ENCODE results near the gene ASPDH. TPM values are rescaled to one million over a fixed set of nuclear protein-coding genes. Genes with fewer than 3 reads are reported as not detected.

Gene ASPDH
- total RNA-seq, 4 donors from 2014 or later = not detected

DNA sequence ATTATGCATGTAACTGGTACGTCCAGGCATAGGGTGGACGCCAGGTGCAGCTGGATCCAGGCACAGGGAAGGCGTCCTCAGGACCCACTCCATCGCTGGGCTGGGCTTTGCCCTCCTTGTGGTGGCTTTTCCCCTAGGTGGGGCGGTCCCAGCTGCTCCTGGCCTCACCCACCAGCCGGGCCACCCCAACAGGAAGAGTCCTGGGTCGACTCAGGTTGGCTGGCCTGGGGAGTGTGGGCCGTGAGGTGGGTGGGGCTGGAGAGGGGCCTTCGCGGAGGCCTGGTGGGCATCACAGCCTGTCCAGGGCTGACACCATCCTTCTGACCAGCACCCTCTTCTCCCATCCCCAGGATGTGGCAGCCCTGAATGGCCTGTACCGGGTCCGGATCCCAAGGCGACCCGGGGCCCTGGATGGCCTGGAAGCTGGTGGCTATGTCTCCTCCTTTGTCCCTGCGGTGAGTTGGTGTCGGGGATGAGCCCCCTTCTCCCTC lies 33.9 kb downstream of the ASPDH start:
- H3K4me3 ChIP-seq = no peak overlapping the region
- TF ChIP-seq POLR2A (IDR thresholded peaks at IDR 0.05) = no peak
- TF ChIP-seq, protein P1, sequence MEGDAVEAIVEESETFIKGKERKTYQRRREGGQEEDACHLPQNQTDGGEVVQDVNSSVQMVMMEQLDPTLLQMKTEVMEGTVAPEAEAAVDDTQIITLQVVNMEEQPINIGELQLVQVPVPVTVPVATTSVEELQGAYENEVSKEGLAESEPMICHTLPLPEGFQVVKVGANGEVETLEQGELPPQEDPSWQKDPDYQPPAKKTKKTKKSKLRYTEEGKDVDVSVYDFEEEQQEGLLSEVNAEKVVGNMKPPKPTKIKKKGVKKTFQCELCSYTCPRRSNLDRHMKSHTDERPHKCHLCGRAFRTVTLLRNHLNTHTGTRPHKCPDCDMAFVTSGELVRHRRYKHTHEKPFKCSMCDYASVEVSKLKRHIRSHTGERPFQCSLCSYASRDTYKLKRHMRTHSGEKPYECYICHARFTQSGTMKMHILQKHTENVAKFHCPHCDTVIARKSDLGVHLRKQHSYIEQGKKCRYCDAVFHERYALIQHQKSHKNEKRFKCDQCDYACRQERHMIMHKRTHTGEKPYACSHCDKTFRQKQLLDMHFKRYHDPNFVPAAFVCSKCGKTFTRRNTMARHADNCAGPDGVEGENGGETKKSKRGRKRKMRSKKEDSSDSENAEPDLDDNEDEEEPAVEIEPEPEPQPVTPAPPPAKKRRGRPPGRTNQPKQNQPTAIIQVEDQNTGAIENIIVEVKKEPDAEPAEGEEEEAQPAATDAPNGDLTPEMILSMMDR (IDR thresholded peaks at IDR 0.05) = no peak
- TF ChIP-seq EP300 (IDR thresholded peaks at IDR 0.05) = no peak
- no CpG with 5 or more reads among the region's 16 CpGs for WGBS, 2 donors (ENCODE audit: low coverage in 1 of 2)

DNA sequence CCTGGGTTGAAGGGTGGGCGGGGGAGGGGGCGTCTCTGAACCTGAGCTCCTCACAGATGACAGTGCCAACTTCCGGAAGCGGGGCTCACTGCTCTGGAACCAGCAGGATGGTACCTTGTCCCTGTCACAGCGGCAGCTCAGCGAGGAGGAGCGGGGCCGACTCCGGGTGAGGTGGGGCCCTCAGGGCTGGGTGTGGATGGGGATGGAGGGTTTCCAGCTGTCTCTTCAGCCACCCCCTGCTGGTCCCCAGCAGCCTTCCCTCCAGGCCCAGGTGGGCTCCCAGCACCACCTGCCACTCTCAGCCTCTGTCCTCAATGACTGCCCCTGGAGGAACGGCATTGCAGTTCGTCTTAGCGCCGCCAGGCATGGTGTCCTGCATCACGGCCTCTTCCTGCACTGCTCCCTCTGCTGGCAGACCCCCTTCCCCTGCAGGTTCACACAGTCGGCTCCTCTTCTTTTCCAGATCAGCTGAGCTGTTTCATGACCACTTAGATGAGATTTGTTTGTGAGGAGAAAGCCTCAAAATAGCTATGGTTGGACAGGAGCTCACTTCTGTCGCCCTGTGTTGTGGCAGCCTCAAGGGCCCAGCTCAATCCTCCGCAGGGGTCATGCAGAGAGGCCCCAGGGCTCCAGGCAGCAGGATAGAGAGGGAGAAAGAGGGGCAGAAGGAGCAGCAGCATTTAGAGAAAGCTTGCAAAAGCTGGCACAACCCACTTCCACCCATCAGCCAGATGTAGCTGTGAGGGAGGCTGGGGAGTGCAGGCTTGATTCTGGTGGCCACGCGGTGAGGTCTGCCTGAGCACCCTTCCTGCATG lies 34.6 kb downstream of the ASPDH start:
- peaks cover 0 to 61% of the 10 kb centered on the region in 2 donors for H3K36me3 ChIP-seq

More for the DNA sequence above, 33.9 kb downstream of the ASPDH start:
- no peaks in the 10 kb centered on the region for H3K27me3 ChIP-seq
- peaks cover 0 to 68% of the 10 kb centered on the region in 2 donors for H3K36me3 ChIP-seq
- ATAC-seq = no peak
- no peaks in the 10 kb centered on the region for H3K9me3 ChIP-seq
- H3K27ac ChIP-seq = no peak overlapping the region
- peaks cover 0 to 27% (median 13%) of the 10 kb centered on the region in 3 donors for H3K4me1 ChIP-seq

DNA sequence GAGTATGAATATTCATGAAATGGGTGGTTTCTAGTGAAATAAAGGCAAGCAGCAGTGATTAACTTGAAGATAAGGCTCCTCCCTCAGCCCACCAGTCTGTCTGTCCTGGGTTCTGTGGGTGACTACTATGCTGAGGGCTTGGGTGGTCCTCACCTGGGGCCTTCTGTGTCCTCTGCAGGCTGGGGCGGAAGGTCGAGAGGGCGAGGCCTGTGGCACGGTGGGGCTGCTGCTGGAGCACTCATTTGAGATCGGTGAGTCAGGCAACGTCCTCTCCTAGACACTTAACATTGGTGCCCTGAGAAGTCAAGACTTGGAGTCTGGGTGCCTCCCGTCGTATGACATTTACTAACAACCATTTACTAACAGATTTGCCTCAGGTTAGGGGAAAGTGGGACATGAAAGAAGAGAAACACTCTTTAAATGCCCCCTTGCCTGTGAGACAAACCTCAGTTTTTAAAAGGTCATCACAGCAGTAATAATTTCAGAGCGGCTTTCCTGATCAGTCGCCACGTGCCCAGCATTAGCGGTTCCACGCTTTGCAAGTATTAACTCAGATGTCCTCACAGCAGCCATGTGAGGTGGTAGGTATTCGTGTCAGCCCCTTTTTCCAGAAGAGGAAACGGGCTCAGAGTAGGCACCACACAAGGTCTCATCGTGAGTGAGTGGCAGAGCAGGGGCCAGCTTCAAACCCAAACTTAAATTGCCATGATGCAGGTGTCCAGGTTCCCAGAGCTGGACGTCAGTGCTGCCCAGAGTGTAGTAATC lies 35.8 kb downstream of the ASPDH start:
- Histone ChIP-seq H3K36me3 (peaks cover 0 to 49% of the 10 kb centered on the region in 2 donors), H3K4me3 (no peak overlapping the region), H3K9me3 (no peaks in the 10 kb centered on the region), H3K4me1 (peaks cover 0 to 27% (median 13%) of the 10 kb centered on the region in 3 donors), H3K27me3 (no peaks in the 10 kb centered on the region), H3K27ac (no peak overlapping the region)
- ATAC-seq = no peak
- TF ChIP-seq EP300 (IDR thresholded peaks at IDR 0.05) (no peak), POLR2A (IDR thresholded peaks at IDR 0.05) (no peak), POLR2AphosphoS5 (IDR thresholded peaks at IDR 0.05) (no peak)
- WGBS, 2 donors (ENCODE audit: low coverage in 1 of 2) = 93 to 94% methylated on average over 2 to 5 of the region's 17 CpGs

More for the DNA sequence above, 34.6 kb downstream of the ASPDH start:
- Histone ChIP-seq H3K9me3 (no peaks in the 10 kb centered on the region), H3K27ac (no peak overlapping the region), H3K27me3 (no peaks in the 10 kb centered on the region), H3K4me1 (peaks cover 0 to 27% (median 13%) of the 10 kb centered on the region in 3 donors), H3K4me3 (no peak overlapping the region)
- TF ChIP-seq, protein P1 (IDR thresholded peaks at IDR 0.05) = peak in 1 of 4 experiments; percentile 28
- no peak for TF ChIP-seq POLR2AphosphoS5 (IDR thresholded peaks at IDR 0.05)
- 55 to 64% methylated on average over 7 to 8 of the region's 19 CpGs for WGBS, 2 donors (ENCODE audit: low coverage in 1 of 2)
- ATAC-seq = no peak

DNA sequence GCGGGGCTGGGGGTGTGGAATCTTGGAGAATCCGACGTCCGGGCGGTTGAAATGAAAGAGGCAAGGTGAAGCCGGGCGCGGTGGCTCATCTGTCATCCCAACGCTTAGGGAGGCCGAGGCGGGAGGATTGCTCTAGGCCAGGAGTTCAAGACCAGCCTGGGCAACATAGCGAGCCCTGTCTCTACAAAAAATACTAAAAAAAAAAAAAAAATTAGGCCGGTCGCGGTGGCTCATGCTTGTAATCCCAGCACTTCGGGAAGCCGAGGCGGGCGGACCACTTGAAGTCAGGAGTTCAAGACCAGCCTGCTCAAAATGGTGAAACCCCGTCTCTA lies 36.8 kb downstream of the ASPDH start:
- WGBS, 2 donors (ENCODE audit: low coverage in 1 of 2) = 33% methylated on average over 12 of the region's 20 CpGs; no CpG with 5 or more reads in 1 of the 2 donors
- Histone ChIP-seq H3K27me3 (no peaks in the 10 kb centered on the region), H3K4me1 (peaks cover 0 to 27% (median 13%) of the 10 kb centered on the region in 3 donors), H3K27ac (peak overlapping the region in 3 of 4 donors; percentile 70 to 78 (median 76)), H3K4me3 (peak overlapping the region; percentile 46 to 86), H3K9me3 (no peaks in the 10 kb centered on the region), H3K36me3 (peaks cover 0 to 38% of the 10 kb centered on the region in 2 donors)
- ATAC-seq = no peak
- no peak for TF ChIP-seq EP300 (IDR thresholded peaks at IDR 0.05)
- no peak for TF ChIP-seq POLR2A (IDR thresholded peaks at IDR 0.05)

DNA sequence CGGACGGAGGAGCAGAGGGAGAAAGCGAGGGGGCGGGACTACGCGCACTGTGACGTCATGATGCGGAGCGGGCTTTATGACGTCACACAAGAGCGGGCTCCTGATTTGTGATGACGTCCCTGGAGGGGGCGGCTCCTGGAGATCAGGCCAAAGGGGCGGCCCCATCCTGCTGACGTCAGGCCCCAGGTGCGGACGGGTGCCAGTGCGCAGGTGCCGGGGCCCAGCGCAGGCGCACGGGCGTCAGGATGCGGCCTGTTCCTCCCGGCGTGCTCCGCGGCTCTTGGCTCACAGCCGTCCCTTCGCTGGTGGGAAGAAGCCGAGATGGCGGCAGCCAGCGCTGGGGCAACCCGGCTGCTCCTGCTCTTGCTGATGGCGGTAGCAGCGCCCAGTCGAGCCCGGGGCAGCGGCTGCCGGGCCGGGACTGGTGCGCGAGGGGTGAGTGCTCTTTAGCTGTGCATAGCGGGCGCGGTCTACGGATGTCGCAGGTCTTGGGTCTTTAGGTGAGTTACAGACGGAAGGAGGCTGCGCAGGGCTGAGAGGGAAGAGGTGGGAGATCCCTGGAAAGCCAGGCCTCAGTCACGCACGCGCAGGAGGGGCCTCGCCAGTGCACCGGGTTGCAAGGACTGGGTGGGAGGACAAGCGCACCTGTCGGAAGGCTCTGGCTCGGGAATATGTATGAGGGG lies 37.3 kb downstream of the ASPDH start, which contains the start of the genes EMC10 and GARIN5A:
Gene EMC10, plus strand, starts transcription at position 284 of the 683 bp plus-strand sequence. Its CDS starts 38 bp downstream, at position 322.
Gene GARIN5A, minus strand, starts transcription at position 625 of the 683 bp plus-strand sequence. Its CDS starts 460 bp downstream, at position 165.
- H3K27ac ChIP-seq = peak within 1 kb of the TSS in 3 of 4 donors; percentile 70 to 78 (median 76)

More for the DNA sequence above, 37.3 kb downstream of the ASPDH start, which contains the start of the genes EMC10 and GARIN5A:
- H3K9me3 ChIP-seq = no peaks in the 10 kb centered on the region
- peak; percentile 57 for TF ChIP-seq POLR2AphosphoS5 (IDR thresholded peaks at IDR 0.05)
- no peak for TF ChIP-seq EP300 (IDR thresholded peaks at IDR 0.05)
- TF ChIP-seq, protein P1 (IDR thresholded peaks at IDR 0.05) = no peak
- peak; percentile 35 to 51 for TF ChIP-seq POLR2A (IDR thresholded peaks at IDR 0.05)
- peak within 1 kb of the TSS; percentile 46 to 86 for H3K4me3 ChIP-seq
- H3K27me3 ChIP-seq = no peaks in the 10 kb centered on the region
- peaks cover 0 to 27% (median 13%) of the 10 kb centered on the region in 3 donors for H3K4me1 ChIP-seq
- H3K36me3 ChIP-seq = peaks cover 0 to 33% of the 10 kb centered on the region in 2 donors
- peak; percentile 96 for ATAC-seq
- 1% methylated on average over 15 of the region's 58 CpGs; no CpG with 5 or more reads in 1 of the 2 donors for WGBS, 2 donors (ENCODE audit: low coverage in 1 of 2)

Measured in gastroesophageal sphincter (tissue), 4 donors.